MM.1S (cell line): ENCODE results near the gene UBAC2.

Source experiments
- DNase-seq: peaks from one replicate; pipeline ENCODE4 v3.0.0-alpha.2; 2015
- H2AFZ ChIP-seq: fragments of 300-600 bp; sonication (generic); 2 replicates; pipeline ENCODE4 v1.6.0; 2016; ENCODE audit warnings: antibody characterized with exemption, low read length
- H3F3A ChIP-seq: fragments of 300-600 bp; sonication (generic); 2 replicates; pipeline ENCODE4 v1.6.1; 2016; ENCODE audit warnings: mild to moderate bottlenecking, antibody characterized with exemption, low read length, moderate library complexity, mixed read lengths; ENCODE audit not compliant: insufficient read depth
- H3K27ac ChIP-seq: fragments of 300-600 bp; sonication (generic); 2 replicates; pipeline ENCODE4 v1.5.1; 2016; ENCODE audit warnings: mild to moderate bottlenecking, low read length
- H3K27me3 ChIP-seq: fragments of 300-600 bp; sonication (generic); replicated peaks from 2 replicates; pipeline ENCODE4 v1.6.0; 2016; ENCODE audit warnings: low read length; ENCODE audit not compliant: insufficient read depth
- H3K36me3 ChIP-seq: fragments of 300-600 bp; sonication (generic); replicated peaks from 2 replicates; pipeline ENCODE4 v1.6.1; 2016; ENCODE audit warnings: mild to moderate bottlenecking, low read length, mixed read lengths; ENCODE audit not compliant: insufficient read depth
- H3K4me1 ChIP-seq: fragments of 300-600 bp; sonication (generic); 2 replicates; pipeline ENCODE4 v1.6.1; 2016; ENCODE audit warnings: low read length, mixed read lengths
- H3K4me2 ChIP-seq: fragments of 300-600 bp; sonication (generic); 2 replicates; pipeline ENCODE4 v1.6.0; 2016; ENCODE audit warnings: low read depth, low read length
- H3K4me3 ChIP-seq: fragments of 300-600 bp; sonication (generic); 2 replicates; pipeline ENCODE4 v1.5.1; 2016; ENCODE audit warnings: low read length, mixed read lengths
- H3K79me2 ChIP-seq: fragments of 300-600 bp; sonication (generic); 2 replicates; pipeline ENCODE4 v1.6.1; 2016; ENCODE audit warnings: mixed run types, low read length, mixed read lengths
- H3K9ac ChIP-seq: fragments of 300-600 bp; sonication (generic); 2 replicates; pipeline ENCODE4 v1.6.1; 2016; ENCODE audit warnings: low read length, mixed read lengths
- H3K9me2 ChIP-seq: fragments of 300-600 bp; sonication (generic); replicated peaks from 2 replicates; pipeline ENCODE4 v1.6.1; 2016; ENCODE audit warnings: mild to moderate bottlenecking, low read length, mixed read lengths; ENCODE audit not compliant: insufficient read depth
- H3K9me3 ChIP-seq: fragments of 300-600 bp; sonication (generic); replicated peaks from 2 replicates; pipeline ENCODE4 v1.6.1; 2016; ENCODE audit warnings: mild to moderate bottlenecking, low read length, mixed read lengths; ENCODE audit not compliant: insufficient read depth
- H4K20me1 ChIP-seq: fragments of 300-600 bp; sonication (generic); 2 replicates; pipeline ENCODE4 v1.6.1; 2016; ENCODE audit warnings: mild to moderate bottlenecking, low read length, moderate library complexity, mixed read lengths; ENCODE audit not compliant: insufficient read depth
- EZH2 ChIP-seq: fragments of 300-600 bp; sonication (generic); optimal IDR thresholded peaks from 2 replicates; pipeline ENCODE3; 2017; ENCODE audit warnings: low read depth, mild to moderate bottlenecking, antibody characterized with exemption, low read length, mixed read lengths
- EZH2phosphoT487 ChIP-seq: fragments of 300-600 bp; sonication (generic); IDR thresholded peaks from 2 replicates; pipeline ENCODE4 v1.6.1; 2018; ENCODE audit warnings: antibody characterized with exemption, low read length
- TF ChIP-seq, protein P1 (sequence below): fragments of 300-600 bp; sonication (generic); IDR thresholded peaks from 2 replicates; pipeline ENCODE4 v1.5.1; 2016; ENCODE audit warnings: antibody characterized with exemption, low read length, mixed read lengths

Gene UBAC2

DNA sequence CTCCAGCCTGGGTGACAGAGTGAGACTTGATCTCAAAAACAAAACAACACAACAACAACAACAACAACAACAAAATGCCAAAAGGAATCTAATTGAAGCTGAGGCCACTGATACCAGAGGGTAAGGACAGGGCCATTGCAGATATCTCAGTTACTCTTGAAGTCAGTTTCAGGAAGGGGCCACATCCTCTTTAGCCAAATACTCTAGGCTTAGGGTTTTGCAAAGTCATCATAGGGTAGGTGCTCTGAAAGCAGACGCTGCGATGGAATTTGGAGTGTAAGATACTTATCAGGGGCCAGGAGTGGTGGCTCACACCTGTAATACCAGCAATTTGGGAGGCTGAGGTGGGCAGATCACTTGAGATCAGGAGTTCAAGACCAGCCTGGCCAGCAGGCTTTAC, 46.6 kb upstream of the UBAC2 start:
- H3K4me2 ChIP-seq, result no peak overlapping the region
- no peak for DNase-seq
- H4K20me1 ChIP-seq, result no peaks in the 10 kb centered on the region
- TF ChIP-seq EZH2phosphoT487 (no peak), EZH2 (no peak)
- TF ChIP-seq, protein P1, sequence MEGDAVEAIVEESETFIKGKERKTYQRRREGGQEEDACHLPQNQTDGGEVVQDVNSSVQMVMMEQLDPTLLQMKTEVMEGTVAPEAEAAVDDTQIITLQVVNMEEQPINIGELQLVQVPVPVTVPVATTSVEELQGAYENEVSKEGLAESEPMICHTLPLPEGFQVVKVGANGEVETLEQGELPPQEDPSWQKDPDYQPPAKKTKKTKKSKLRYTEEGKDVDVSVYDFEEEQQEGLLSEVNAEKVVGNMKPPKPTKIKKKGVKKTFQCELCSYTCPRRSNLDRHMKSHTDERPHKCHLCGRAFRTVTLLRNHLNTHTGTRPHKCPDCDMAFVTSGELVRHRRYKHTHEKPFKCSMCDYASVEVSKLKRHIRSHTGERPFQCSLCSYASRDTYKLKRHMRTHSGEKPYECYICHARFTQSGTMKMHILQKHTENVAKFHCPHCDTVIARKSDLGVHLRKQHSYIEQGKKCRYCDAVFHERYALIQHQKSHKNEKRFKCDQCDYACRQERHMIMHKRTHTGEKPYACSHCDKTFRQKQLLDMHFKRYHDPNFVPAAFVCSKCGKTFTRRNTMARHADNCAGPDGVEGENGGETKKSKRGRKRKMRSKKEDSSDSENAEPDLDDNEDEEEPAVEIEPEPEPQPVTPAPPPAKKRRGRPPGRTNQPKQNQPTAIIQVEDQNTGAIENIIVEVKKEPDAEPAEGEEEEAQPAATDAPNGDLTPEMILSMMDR, result no peak
- no peaks in the 10 kb centered on the region for H3K36me3 ChIP-seq
- H3K9me2 ChIP-seq, result no peaks in the 10 kb centered on the region
- peaks cover 17% of the 10 kb centered on the region for H3K4me1 ChIP-seq
- H2AFZ ChIP-seq, result no peak overlapping the region
- H3K27me3 ChIP-seq, result no peaks in the 10 kb centered on the region
- H3K79me2 ChIP-seq, result no peaks in the 10 kb centered on the region
- no peak overlapping the region for H3K4me3 ChIP-seq
- no peak overlapping the region for H3K27ac ChIP-seq
- H3K9ac ChIP-seq, result no peak overlapping the region
- H3F3A ChIP-seq, result no peaks in the 10 kb centered on the region
- no peaks in the 10 kb centered on the region for H3K9me3 ChIP-seq

DNA sequence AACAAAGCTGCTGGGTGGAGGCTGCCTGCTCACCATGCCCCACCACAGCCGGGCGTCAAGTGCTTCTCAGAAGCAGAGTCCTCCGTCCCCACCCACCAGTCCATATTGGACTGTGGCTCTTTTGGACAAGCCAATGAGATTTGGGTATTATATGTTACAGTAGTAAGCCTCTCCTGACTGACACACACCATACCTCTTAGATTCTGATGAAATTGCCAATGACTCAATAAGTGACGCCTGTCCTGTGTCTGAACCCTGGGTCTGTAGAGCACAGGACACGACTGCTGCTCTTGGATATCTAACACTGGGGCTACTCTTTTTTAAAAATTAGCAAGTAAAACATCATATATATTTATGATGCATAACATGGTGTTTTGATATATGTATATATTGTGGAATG, 44.8 kb upstream of the UBAC2 start:
- Histone ChIP-seq H3K9ac (no peak overlapping the region), H3K36me3 (no peaks in the 10 kb centered on the region), H3K4me2 (no peak overlapping the region), H3K4me3 (no peak overlapping the region), H3K27ac (no peak overlapping the region), H3K4me1 (peaks cover 14% of the 10 kb centered on the region), H3K27me3 (0 out of 2 replicates have a peak, but pooled peaks cover 4% of the 10 kb centered on the region), H3K9me3 (no peaks in the 10 kb centered on the region), H4K20me1 (no peaks in the 10 kb centered on the region), H2AFZ (no peak overlapping the region), H3F3A (no peaks in the 10 kb centered on the region), H3K9me2 (no peaks in the 10 kb centered on the region), H3K79me2 (no peaks in the 10 kb centered on the region)
- no peak for DNase-seq
- TF ChIP-seq EZH2 (no peak), EZH2phosphoT487 (no peak)

DNA sequence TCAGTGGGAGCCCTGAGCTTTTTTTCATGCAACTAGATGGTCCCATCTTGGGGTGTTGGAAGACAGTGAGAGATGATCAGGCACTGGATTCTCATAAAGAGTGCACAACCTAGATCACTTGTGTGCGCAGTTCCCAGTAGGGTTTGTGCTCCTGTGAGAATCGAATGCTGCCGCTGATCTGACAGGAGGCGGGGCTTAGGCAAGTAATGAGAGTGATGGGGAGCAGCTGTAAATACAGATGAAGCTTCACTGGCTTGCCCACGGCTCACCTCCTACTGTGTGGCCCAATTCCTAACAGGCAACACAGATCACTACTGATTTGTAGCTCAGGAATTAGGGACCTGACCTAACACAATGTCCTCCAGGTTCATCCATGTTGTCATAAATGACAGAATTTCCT, 43.6 kb upstream of the UBAC2 start:
- no peak for TF ChIP-seq EZH2phosphoT487
- TF ChIP-seq EZH2, result no peak
- TF ChIP-seq, protein P1, result no peak
- H4K20me1 ChIP-seq, result no peaks in the 10 kb centered on the region
- no peaks in the 10 kb centered on the region for H3K9me3 ChIP-seq
- no peak overlapping the region for H3K9ac ChIP-seq
- 0 out of 2 replicates have a peak, but pooled peaks cover 4% of the 10 kb centered on the region for H3K27me3 ChIP-seq
- H3K9me2 ChIP-seq, result no peaks in the 10 kb centered on the region
- H3K4me2 ChIP-seq, result no peak overlapping the region
- H3K27ac ChIP-seq, result no peak overlapping the region
- no peaks in the 10 kb centered on the region for H3F3A ChIP-seq
- peaks cover 2% of the 10 kb centered on the region for H3K4me1 ChIP-seq
- H3K79me2 ChIP-seq, result no peaks in the 10 kb centered on the region
- H2AFZ ChIP-seq, result no peak overlapping the region
- H3K36me3 ChIP-seq, result no peaks in the 10 kb centered on the region
- no peak overlapping the region for H3K4me3 ChIP-seq
- DNase-seq, result no peak

DNA sequence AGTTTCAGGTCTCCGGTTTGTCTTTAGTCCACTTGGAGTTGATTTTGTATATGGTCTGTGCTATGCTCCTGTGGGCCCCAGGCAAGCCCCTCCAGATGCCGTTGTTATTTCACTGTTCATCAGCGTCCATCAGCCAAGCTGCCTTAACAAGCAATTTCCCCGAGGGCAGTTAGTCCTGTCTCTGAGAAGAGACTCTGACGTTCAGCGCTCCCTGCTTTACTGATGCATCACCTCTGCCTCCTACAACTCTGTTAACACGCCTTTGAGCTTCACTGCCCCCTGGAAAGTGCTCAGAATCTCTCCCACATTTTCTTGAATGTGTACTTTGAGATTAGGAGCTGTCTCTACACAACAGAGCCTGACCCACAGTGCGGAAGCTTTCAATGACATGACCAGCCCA, 41.8 kb upstream of the UBAC2 start:
- 0 out of 2 replicates have a peak, but pooled peaks cover 4% of the 10 kb centered on the region for H3K27me3 ChIP-seq
- H3K4me3 ChIP-seq, result no peak overlapping the region
- no peaks in the 10 kb centered on the region for H3K4me1 ChIP-seq
- no peaks in the 10 kb centered on the region for H3K9me3 ChIP-seq
- no peak overlapping the region for H3K4me2 ChIP-seq
- no peaks in the 10 kb centered on the region for H3K9me2 ChIP-seq
- no peaks in the 10 kb centered on the region for H3F3A ChIP-seq
- no peaks in the 10 kb centered on the region for H3K79me2 ChIP-seq
- no peak overlapping the region for H3K27ac ChIP-seq
- H3K9ac ChIP-seq, result no peak overlapping the region
- H4K20me1 ChIP-seq, result no peaks in the 10 kb centered on the region
- TF ChIP-seq, protein P1, result no peak
- TF ChIP-seq EZH2phosphoT487 (no peak), EZH2 (no peak)
- no peak for DNase-seq
- no peak overlapping the region for H2AFZ ChIP-seq
- H3K36me3 ChIP-seq, result no peaks in the 10 kb centered on the region
